ENCODE results near the gene STX8. TPM values are rescaled to one million over a fixed set of nuclear protein-coding genes. Genes with fewer than 3 reads are reported as not detected.
"Not testable (repeated sequence)": the region's sequence is repeated elsewhere in the genome, so short reads cannot be mapped to it uniquely, and the experiment has no call there.

Gene STX8
- total RNA-seq, 4 donors from 2014 or later = 38.8 to 102 (median 68.5) TPM

GRCh38 chr17:9259419-9259818, 316.2 kb downstream of the STX8 start:
- Histone ChIP-seq H3K27me3 (no peaks in the 10 kb centered on the region), H3K4me3 (no peak overlapping the region), H3K4me1 (peaks cover 0 to 6% (median 2%) of the 10 kb centered on the region in 4 donors), H3K27ac (no peak overlapping the region), H3K9me3 (no peaks in the 10 kb centered on the region), H3K36me3 (no peaks in the 10 kb centered on the region)
- DNase-seq = no peak
- TF ChIP-seq CTCF (IDR thresholded peaks at IDR 0.05) (no peak), POLR2A (IDR thresholded peaks at IDR 0.05) (no peak)

GRCh38 chr17:9258115-9259015, 317.3 kb downstream of the STX8 start:
- Histone ChIP-seq H3K4me3 (no peak overlapping the region), H3K36me3 (no peaks in the 10 kb centered on the region), H3K27ac (no peak overlapping the region), H3K9me3 (no peaks in the 10 kb centered on the region), H3K27me3 (no peaks in the 10 kb centered on the region), H3K4me1 (peaks cover 0 to 6% (median 2%) of the 10 kb centered on the region in 4 donors)
- no peak for DNase-seq
- no peak for TF ChIP-seq POLR2A (IDR thresholded peaks at IDR 0.05)
- TF ChIP-seq CTCF (IDR thresholded peaks at IDR 0.05) = no peak

GRCh38 chr17:9257630-9257965, 318.0 kb downstream of the STX8 start:
- not testable (repeated sequence) for H3K36me3 ChIP-seq, H3K27me3 ChIP-seq, H3K4me1 ChIP-seq, H3K9me3 ChIP-seq, DNase-seq, H3K4me3 ChIP-seq, H3K27ac ChIP-seq

DNA sequence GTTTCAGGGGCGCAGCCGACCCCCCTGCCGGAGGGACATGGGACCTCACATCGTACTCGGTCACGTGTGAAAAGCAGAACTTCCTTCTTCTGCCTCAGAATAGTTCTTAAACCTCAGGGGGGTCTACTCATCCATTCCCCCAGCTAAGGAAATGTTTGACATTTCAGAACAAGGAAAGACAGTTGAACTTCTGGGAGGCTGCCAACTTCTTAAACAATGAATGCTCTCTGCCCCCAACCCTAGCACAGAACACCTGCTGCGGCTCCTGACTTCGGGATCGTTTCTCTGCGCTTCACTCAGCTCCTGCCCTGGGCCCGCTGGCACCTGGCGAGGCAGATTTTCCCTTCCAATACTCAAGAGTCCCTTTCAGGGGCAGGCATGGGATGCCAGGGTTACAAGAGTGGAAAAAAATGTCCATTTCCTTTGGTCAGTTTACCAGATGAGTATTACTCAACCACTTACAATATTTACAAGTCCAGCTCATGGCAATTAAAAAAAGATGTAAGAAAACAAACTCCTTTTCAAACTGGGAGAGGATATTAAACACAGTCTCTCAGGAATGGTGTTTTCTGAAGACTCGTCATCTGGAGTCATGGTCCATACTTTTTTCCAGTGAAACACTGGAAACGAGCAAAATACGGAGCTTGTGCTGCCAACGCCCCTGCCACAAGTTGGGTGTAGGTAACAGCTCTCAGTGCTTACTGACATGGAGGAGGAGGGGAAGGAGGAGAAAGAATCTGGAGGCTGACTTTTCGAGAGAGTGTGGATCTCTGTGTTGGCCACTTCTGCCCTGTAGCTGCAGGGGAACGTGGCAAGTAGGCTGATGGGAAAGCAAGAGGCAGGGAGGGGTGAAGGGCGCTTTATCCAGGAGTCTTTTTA, 318.6 kb downstream of the STX8 start:
- H3K36me3 ChIP-seq = no peaks in the 10 kb centered on the region
- no peak overlapping the region for H3K4me3 ChIP-seq
- no peaks in the 10 kb centered on the region for H3K9me3 ChIP-seq
- no peak for DNase-seq
- no peaks in the 10 kb centered on the region for H3K27me3 ChIP-seq
- H3K27ac ChIP-seq = peak overlapping the region in 1 of 4 donors; percentile 21
- peaks cover 0 to 6% (median 2%) of the 10 kb centered on the region in 4 donors for H3K4me1 ChIP-seq
- TF ChIP-seq POLR2A (IDR thresholded peaks at IDR 0.05) (no peak), CTCF (IDR thresholded peaks at IDR 0.05) (peak in 1 of 6 experiments; percentile 8)

- Histone ChIP-seq H3K9me3 (no peaks in the 10 kb centered on the region), H3K27ac (peak overlapping the region in 1 of 4 donors; percentile 21), H3K4me3 (no peak overlapping the region), H3K27me3 (no peaks in the 10 kb centered on the region), H3K36me3 (no peaks in the 10 kb centered on the region), H3K4me1 (peaks cover 0 to 6% (median 2%) of the 10 kb centered on the region in 4 donors)
- TF ChIP-seq POLR2A (IDR thresholded peaks at IDR 0.05) (no peak), CTCF (IDR thresholded peaks at IDR 0.05) (no peak)
- DNase-seq = no peak
Measured at GRCh38 chr17:9256361-9256750, 319.3 kb downstream of the STX8 start.

DNA sequence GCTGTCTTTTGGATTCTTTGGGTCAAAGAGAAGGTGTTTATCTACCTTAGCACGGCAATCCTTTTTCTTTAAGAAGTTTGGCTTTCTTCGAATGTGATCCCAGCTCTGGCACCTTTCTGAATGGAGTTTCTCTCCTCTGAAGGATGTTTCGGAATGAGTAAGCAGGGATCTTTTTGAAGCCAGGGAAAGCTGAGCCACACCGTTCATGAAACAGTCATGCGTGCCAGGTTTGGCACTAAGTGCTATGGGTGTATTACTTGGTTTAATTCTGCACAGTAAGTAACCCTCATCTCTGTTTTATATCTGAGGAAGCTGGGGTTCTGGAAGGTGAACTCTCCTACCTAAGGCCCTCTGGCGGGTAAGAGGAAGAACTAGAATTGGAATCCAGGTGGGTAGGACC, 319.8 kb downstream of the STX8 start:
- H3K9me3 ChIP-seq = no peaks in the 10 kb centered on the region
- no peak overlapping the region for H3K27ac ChIP-seq
- H3K27me3 ChIP-seq = no peaks in the 10 kb centered on the region
- H3K4me1 ChIP-seq = peaks cover 0 to 4% (median under 1%) of the 10 kb centered on the region in 4 donors
- DNase-seq = no peak
- TF ChIP-seq POLR2A (IDR thresholded peaks at IDR 0.05) (no peak), CTCF (IDR thresholded peaks at IDR 0.05) (no peak)
- no peaks in the 10 kb centered on the region for H3K36me3 ChIP-seq
- no peak overlapping the region for H3K4me3 ChIP-seq

Data from Peyer's patch (tissue), 4 donors.